Esophagus muscularis mucosa (tissue), 4 donors: ENCODE results near the gene AHCY. TPM values are rescaled to one million over a fixed set of nuclear protein-coding genes. Genes with fewer than 3 reads are reported as not detected.

ENCODE experiments used
- DNase-seq: peaks from one replicate; pipeline ENCODE4 v3.0.0-alpha.2; 2017; ENCODE audit errors: extremely low spot score
- H3K27ac ChIP-seq, 4 donors: fragments of 200-600 bp; sonication (generic); replicated peaks in 1 of 4; 1 replicate in 3 of 4; 2 replicates in 1 of 4; pipeline ENCODE4 v1.5.1; 2016 to 2019; ENCODE audit warnings: mild to moderate bottlenecking in 1 of 4
- H3K27me3 ChIP-seq, 4 donors: fragments of 200-600 bp; sonication (generic); one replicate each; pipeline versions ENCODE4 v1.5.1 to v1.6.0; 2016 to 2019
- H3K36me3 ChIP-seq, 4 donors: fragments of 200-600 bp; sonication (generic); one replicate each; pipeline ENCODE4 v1.5.1; 2016 to 2019
- H3K4me1 ChIP-seq, 4 donors: fragments of 200-600 bp; sonication (generic); one replicate each; pipeline ENCODE4 v1.5.1; 2016 to 2019
- H3K4me3 ChIP-seq, 4 donors: fragments of 200-600 bp; sonication (generic); 1 replicate in 2 of 4; 2 replicates in 2 of 4; pipeline ENCODE4 v1.5.1; 2016 to 2019; ENCODE audit warnings: mild to moderate bottlenecking in 4 of 4, moderate library complexity in 1 of 4
- H3K9me3 ChIP-seq, 4 donors: fragments of 200-600 bp; sonication (generic); 1 replicate in 3 of 4; 2 replicates in 1 of 4; pipeline ENCODE4 v1.5.1; 2016 to 2019
- EP300 ChIP-seq: sonication (generic); formaldehyde crosslinking; IDR thresholded peaks from one replicate; pipeline ENCODE4 v1.6.1; 2017; ENCODE audit warnings: antibody characterized with exemption
- POLR2A ChIP-seq: fragments of 450-650 bp; IDR thresholded peaks from one replicate; pipeline ENCODE4 v1.6.1; 2017; ENCODE audit warnings: antibody characterized with exemption, moderate library complexity, mild to moderate bottlenecking, low read depth
- POLR2AphosphoS5 ChIP-seq, 2 donors: sonication (generic); formaldehyde crosslinking; IDR thresholded peaks; one replicate each; pipeline ENCODE4 v1.6.1; 2017; ENCODE audit warnings: antibody characterized with exemption in 2 of 2
- WGBS: methylation state at CpG from one replicate; pipeline ENCODE4 v1.1.5; 2018; 5-methylcytosine and 5-hydroxymethylcytosine counted together
- intact Hi-C: fragments of 100-400 bp; cut with DNase I; formaldehyde crosslinking; loops from one replicate; pipeline ENCODE4 v1.15.1; 2023
- total RNA-seq, 4 donors: library from RNA; depleted of rRNA; stranded (reverse); fragments of >200 nt; gene quantifications; one replicate each; pipeline versions ENCODE4 v1.1.0 to v1.2.1, GENCODE V29; 2016
- TF ChIP-seq, protein P1 (sequence below), 3 experiments: fragments of 200-600 bp in 2 of 3; fragments of 450-650 bp in 1 of 3; sonication (generic) in 2 of 3; IDR thresholded peaks; one replicate each; pipeline ENCODE4 v1.5.1; 2017 to 2019; ENCODE audit warnings: antibody characterized with exemption in 3 of 3, mild to moderate bottlenecking in 2 of 3, moderate library complexity in 1 of 3

The AHCY gene
- total RNA-seq, 4 donors from 2014 or later: 52.7 to 77.0 (median 71.0) TPM

DNA sequence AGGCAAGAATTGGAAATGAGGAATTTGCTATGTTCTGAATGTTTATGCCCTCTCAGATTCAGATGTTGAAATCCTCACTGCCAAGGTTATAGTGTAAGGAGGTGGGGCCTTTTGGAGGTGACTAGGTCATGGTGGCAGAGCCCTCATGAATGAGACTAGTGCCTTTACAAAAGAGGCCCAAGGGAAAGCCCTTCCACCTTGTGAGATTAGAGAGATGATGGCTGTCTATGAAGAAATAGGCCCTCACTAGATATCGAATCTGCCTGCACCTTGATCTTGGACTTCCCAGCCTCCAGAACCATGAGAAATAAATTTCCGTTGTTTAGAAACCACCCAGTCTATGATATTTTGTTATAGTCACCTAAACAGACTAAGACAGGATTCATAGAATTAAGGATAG lies 51.5 kb downstream of the AHCY start:
- 100% methylated on average over 2 of the region's 2 CpGs for WGBS
- Histone ChIP-seq H3K4me3 (no peak overlapping the region), H3K9me3 (no peaks in the 10 kb centered on the region), H3K36me3 (no peaks in the 10 kb centered on the region), H3K27ac (no peak overlapping the region), H3K4me1 (no peaks in the 10 kb centered on the region), H3K27me3 (no peaks in the 10 kb centered on the region)
- no peak for DNase-seq
- TF ChIP-seq, protein P1, sequence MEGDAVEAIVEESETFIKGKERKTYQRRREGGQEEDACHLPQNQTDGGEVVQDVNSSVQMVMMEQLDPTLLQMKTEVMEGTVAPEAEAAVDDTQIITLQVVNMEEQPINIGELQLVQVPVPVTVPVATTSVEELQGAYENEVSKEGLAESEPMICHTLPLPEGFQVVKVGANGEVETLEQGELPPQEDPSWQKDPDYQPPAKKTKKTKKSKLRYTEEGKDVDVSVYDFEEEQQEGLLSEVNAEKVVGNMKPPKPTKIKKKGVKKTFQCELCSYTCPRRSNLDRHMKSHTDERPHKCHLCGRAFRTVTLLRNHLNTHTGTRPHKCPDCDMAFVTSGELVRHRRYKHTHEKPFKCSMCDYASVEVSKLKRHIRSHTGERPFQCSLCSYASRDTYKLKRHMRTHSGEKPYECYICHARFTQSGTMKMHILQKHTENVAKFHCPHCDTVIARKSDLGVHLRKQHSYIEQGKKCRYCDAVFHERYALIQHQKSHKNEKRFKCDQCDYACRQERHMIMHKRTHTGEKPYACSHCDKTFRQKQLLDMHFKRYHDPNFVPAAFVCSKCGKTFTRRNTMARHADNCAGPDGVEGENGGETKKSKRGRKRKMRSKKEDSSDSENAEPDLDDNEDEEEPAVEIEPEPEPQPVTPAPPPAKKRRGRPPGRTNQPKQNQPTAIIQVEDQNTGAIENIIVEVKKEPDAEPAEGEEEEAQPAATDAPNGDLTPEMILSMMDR (IDR thresholded peaks at IDR 0.05): no peak
- TF ChIP-seq POLR2A (no peak), EP300 (no peak), POLR2AphosphoS5 (IDR thresholded peaks at IDR 0.05) (no peak)
- intact Hi-C loops: no loop called here

DNA sequence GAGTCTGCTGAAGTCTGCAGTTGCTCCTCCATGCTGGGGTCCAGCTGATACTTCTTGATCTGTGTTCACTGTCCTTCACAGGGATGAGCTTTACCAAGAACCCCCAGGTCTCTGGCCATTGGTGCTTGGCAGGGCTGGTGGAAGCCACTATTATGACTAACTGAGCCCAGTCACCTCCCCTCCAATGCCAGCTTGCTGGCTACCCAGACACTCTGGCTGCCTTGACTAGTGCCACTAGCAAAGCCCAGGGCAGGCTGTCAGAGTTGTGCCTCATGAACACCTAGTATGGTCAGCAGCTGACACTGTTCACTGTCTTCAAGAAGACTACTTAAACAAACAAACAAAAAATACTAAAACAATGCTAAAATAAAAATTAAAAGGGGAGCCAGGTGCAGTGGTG lies 53.1 kb downstream of the AHCY start:
- TF ChIP-seq, protein P1 (IDR thresholded peaks at IDR 0.05): no peak
- TF ChIP-seq POLR2AphosphoS5 (IDR thresholded peaks at IDR 0.05) (no peak), POLR2A (no peak)
- no peak overlapping the region for H3K27ac ChIP-seq
- no peak overlapping the region for H3K4me3 ChIP-seq
- intact Hi-C loops: no loop called here
- no peaks in the 10 kb centered on the region for H3K36me3 ChIP-seq
- H3K27me3 ChIP-seq: no peaks in the 10 kb centered on the region
- H3K4me1 ChIP-seq: no peaks in the 10 kb centered on the region
- DNase-seq: no peak
- H3K9me3 ChIP-seq: no peaks in the 10 kb centered on the region

DNA sequence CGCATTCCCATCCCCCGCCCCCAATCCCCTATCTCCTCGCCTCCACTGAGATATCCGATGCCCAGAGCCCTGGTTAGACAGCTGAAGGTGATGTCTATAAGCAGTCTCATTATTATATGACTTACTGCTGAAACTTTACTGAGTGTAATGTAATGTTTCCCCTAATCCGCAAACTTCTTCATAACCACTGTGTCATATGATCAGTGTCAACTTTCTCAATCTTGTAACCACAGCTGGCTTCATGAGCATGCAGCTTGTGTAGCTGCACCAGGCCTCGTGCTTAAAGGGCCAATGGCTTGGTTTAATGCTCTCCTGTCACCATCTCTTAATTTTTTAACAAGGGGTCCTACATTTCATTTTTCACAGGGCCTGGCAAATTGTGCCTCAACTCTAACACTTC lies 53.9 kb downstream of the AHCY start:
- intact Hi-C loops: no loop called here
- no peaks in the 10 kb centered on the region for H3K36me3 ChIP-seq
- 75% methylated on average over 6 of the region's 6 CpGs for WGBS

DNA sequence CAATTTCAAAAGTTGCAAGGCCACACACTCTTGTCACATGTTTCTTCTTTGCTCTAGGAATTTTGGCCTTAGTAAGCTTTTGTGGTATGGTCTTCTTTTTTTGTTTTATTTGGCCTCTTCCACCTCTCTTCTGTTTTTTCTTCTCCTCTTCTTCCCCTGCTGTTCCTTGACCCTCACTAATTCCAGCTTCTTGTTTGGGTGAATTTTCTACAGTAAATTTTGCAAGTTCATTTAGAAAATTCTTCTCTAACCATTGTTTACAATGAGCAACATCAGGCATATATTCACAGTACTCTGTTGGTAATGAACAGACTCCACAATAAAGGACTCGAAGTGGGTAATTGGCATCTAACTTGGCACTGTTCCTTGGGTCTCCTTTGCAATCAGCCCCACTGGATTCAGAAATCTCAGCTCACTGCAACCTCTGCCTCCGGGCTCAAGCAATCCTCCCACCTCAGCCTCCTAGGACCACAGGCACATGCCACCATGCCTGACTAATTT lies 57.0 kb downstream of the AHCY start:
- no peak overlapping the region for H3K4me3 ChIP-seq
- no peaks in the 10 kb centered on the region for H3K27me3 ChIP-seq
- no peaks in the 10 kb centered on the region for H3K9me3 ChIP-seq
- H3K4me1 ChIP-seq: no peaks in the 10 kb centered on the region
- intact Hi-C loops: no loop called here
- no peak overlapping the region for H3K27ac ChIP-seq
- WGBS: 93% methylated on average over 2 of the region's 2 CpGs
- H3K36me3 ChIP-seq: no peaks in the 10 kb centered on the region
- no peak for DNase-seq
- no peak for TF ChIP-seq EP300
- TF ChIP-seq, protein P1 (IDR thresholded peaks at IDR 0.05): no peak
- no peak for TF ChIP-seq POLR2AphosphoS5 (IDR thresholded peaks at IDR 0.05)
- TF ChIP-seq POLR2A: no peak

More for the DNA sequence above, 53.9 kb downstream of the AHCY start:
- no peaks in the 10 kb centered on the region for H3K9me3 ChIP-seq
- no peaks in the 10 kb centered on the region for H3K27me3 ChIP-seq
- H3K27ac ChIP-seq: no peak overlapping the region
- no peaks in the 10 kb centered on the region for H3K4me1 ChIP-seq
- TF ChIP-seq, protein P1 (IDR thresholded peaks at IDR 0.05): no peak
- TF ChIP-seq POLR2A (no peak), EP300 (no peak), POLR2AphosphoS5 (IDR thresholded peaks at IDR 0.05) (no peak)
- no peak overlapping the region for H3K4me3 ChIP-seq
- DNase-seq: no peak

DNA sequence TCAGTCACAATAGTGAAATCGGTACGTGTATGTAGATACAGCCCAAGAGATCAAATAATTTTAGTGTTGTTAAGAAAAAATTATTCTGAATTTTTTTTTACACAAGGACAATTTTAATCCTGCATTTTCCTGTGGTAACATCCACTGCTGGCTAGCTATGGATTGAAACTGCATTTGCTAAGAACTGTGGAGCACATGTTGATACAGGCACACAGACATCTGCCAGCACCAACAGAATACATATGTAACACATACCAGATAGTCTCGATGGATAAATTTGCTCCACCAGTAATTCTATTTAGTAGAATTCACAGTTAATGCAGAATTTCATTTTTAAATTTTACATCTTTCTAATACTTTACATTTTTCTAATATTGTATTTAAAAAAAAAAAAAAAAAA lies 59.8 kb downstream of the AHCY start:
- H3K4me3 ChIP-seq: no peak overlapping the region
- TF ChIP-seq EP300: no peak
- TF ChIP-seq POLR2A: no peak
- TF ChIP-seq, protein P1 (IDR thresholded peaks at IDR 0.05): no peak
- no peak for TF ChIP-seq POLR2AphosphoS5 (IDR thresholded peaks at IDR 0.05)
- no peaks in the 10 kb centered on the region for H3K27me3 ChIP-seq
- no peaks in the 10 kb centered on the region for H3K4me1 ChIP-seq
- no peak for DNase-seq
- 87% methylated on average over 3 of the region's 3 CpGs for WGBS
- H3K27ac ChIP-seq: no peak overlapping the region
- H3K36me3 ChIP-seq: no peaks in the 10 kb centered on the region
- H3K9me3 ChIP-seq: peaks cover 0 to 5% (median 0%) of the 10 kb centered on the region in 4 donors
- intact Hi-C loops: no loop called here
